Activated B cell treated with CpG ODN at 0.5 μM for 24 hours (primary cell): ENCODE results near the gene RIPOR3. TPM values are rescaled to one million over a fixed set of nuclear protein-coding genes. Genes with fewer than 3 reads are reported as not detected.

Experiments
- ATAC-seq: fragments of 200-7000 bp; cut with Tn5 transposase; one replicate; pipeline ENCODE4 v1.10.0; 2021; ENCODE audit warnings: low read depth, mild to moderate bottlenecking, moderate library complexity
- CTCF ChIA-PET: fragments of 350-600 bp; sonication (Branson Sonifier 250); formaldehyde crosslinking; loops from one replicate; lab custom pipeline; 2021; ENCODE audit warnings: antibody characterized with exemption; lab: Charles Lee
- POLR2A ChIA-PET: fragments of 350-600 bp; sonication (Branson Sonifier 250); formaldehyde crosslinking; loops from one replicate; lab custom pipeline; 2021; ENCODE audit warnings: antibody characterized with exemption; lab: Charles Lee
- DNase-seq: peaks from one replicate; pipeline ENCODE4 v3.0.0; 2022
- H3K27ac Mint-ChIP-seq: one replicate; pipeline ENCODE4 v1.8.0; 2020; ENCODE audit warnings: mixed read lengths
- H3K27me3 Mint-ChIP-seq: one replicate; pipeline ENCODE4 v1.8.0; 2021; ENCODE audit warnings: mixed read lengths
- H3K36me3 Mint-ChIP-seq: one replicate; pipeline ENCODE4 v1.8.0; 2021; ENCODE audit warnings: low read depth, mixed read lengths
- H3K4me1 Mint-ChIP-seq: one replicate; pipeline ENCODE4 v1.8.0; 2021; ENCODE audit warnings: mixed read lengths
- H3K4me3 Mint-ChIP-seq: one replicate; pipeline ENCODE4 v1.8.0; 2020; ENCODE audit warnings: mild to moderate bottlenecking, mixed read lengths
- H3K9me3 Mint-ChIP-seq: one replicate; pipeline ENCODE4 v1.8.0; 2020; ENCODE audit warnings: mixed read lengths
- intact Hi-C: fragments of 100-400 bp; cut with micrococcal nuclease; formaldehyde crosslinking; loops from one replicate; pipeline ENCODE4 v1.15.1; 2024
- total RNA-seq: library from RNA; stranded (reverse); gene quantifications from 2 replicates; pipeline ENCODE4 v1.2.3, GENCODE V29; 2022
- TF ChIP-seq, protein P1 (sequence below): fragments of 200-600 bp; IDR thresholded peaks from one replicate; pipeline ENCODE4 v1.8.0; 2022; ENCODE audit warnings: antibody characterized with exemption, mild to moderate bottlenecking

The RIPOR3 gene
- total RNA-seq, 1 donor from 2014 or later = not detected

DNA sequence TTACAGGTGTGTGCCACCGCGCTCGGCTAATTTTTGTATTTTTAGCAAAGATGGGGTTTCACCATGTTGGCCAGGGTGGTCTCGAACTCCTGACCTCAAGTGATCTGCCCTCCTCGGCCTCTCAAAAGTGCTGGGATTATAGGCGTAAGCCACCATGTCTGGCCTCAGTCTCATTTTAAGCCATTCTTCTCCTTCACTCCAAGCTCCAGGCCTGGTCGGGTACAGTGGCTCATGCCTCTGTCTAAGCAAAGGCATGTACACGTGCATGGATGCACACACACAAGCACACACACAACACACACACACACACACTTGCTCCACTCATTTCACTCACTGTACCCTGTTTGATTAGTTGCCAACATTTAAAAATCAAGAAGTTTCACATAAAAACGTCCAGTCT is 32.3 kb upstream of the RIPOR3 start:
- no peak overlapping the region for H3K27ac Mint-ChIP-seq
- ChIA-PET POLR2A (no interaction called here), CTCF (no interaction called here)
- intact Hi-C loops = no loop called here
- H3K4me1 Mint-ChIP-seq = no peaks in the 10 kb centered on the region
- H3K27me3 Mint-ChIP-seq = peaks cover 2% of the 10 kb centered on the region
- no peaks in the 10 kb centered on the region for H3K9me3 Mint-ChIP-seq
- ATAC-seq (no peak), DNase-seq (no peak)
- TF ChIP-seq, protein P1, sequence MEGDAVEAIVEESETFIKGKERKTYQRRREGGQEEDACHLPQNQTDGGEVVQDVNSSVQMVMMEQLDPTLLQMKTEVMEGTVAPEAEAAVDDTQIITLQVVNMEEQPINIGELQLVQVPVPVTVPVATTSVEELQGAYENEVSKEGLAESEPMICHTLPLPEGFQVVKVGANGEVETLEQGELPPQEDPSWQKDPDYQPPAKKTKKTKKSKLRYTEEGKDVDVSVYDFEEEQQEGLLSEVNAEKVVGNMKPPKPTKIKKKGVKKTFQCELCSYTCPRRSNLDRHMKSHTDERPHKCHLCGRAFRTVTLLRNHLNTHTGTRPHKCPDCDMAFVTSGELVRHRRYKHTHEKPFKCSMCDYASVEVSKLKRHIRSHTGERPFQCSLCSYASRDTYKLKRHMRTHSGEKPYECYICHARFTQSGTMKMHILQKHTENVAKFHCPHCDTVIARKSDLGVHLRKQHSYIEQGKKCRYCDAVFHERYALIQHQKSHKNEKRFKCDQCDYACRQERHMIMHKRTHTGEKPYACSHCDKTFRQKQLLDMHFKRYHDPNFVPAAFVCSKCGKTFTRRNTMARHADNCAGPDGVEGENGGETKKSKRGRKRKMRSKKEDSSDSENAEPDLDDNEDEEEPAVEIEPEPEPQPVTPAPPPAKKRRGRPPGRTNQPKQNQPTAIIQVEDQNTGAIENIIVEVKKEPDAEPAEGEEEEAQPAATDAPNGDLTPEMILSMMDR = no peak
- H3K36me3 Mint-ChIP-seq = no peaks in the 10 kb centered on the region
- no peak overlapping the region for H3K4me3 Mint-ChIP-seq

DNA sequence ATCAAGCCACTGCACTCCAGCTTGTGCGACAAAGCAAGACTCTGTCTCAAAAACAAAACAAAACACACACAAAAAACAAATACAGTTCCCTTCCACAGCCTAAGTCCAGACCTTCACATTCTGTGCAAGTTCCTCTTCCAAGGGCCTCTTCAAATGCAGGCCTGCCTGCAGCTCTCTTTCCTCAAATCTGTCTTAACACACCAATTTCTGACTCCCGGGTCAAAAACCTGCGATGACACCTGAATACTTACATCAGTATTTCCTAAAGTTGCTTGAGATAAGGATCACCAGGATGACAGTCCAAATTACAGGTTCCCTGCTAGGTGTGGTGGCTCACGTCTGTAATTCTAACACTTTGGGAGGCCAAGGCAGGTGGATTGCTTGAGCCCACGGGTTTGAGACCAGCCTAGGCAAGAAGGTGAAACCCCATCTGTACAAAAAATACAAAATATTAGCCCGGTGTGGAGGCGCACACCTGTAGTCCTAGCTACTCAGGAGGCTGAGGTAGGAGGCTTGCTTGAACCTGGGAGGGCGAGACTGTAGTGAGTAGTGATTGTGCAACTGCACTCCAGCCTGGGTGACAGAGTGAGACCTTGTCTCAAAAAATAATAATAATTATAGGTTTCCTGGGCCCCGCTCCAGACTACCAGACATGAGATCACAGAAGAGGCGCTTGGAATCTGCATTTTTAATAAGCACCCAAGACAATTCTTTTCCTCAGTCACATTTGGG is 31.2 kb upstream of the RIPOR3 start:
- no peak overlapping the region for H3K4me3 Mint-ChIP-seq
- ChIA-PET CTCF (no interaction called here), POLR2A (no interaction called here)
- H3K9me3 Mint-ChIP-seq = no peaks in the 10 kb centered on the region
- ATAC-seq (no peak), DNase-seq (no peak)
- H3K27me3 Mint-ChIP-seq = peaks cover 8% of the 10 kb centered on the region
- intact Hi-C loops = no loop called here
- no peak overlapping the region for H3K27ac Mint-ChIP-seq
- no peaks in the 10 kb centered on the region for H3K36me3 Mint-ChIP-seq
- H3K4me1 Mint-ChIP-seq = no peaks in the 10 kb centered on the region
- TF ChIP-seq, protein P1 = no peak

DNA sequence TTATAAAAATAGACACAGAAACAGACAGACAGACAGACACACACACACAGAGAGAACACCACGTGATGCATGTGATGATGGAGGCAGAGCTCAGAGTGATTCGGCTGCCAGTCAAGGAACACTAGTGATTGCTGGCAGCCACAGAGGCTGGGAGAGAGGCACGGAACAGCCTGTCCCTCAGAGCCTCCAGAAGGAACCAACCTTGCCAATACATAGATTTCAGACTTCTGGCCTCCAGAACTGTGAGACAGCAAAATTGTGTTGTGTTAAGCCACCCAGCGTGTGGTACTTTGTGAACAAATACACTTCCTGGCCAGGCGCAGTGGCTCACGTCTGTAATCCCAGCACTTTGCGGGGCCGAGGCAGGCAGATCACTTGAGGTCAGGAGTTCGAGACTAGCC is 30.5 kb upstream of the RIPOR3 start:
- ATAC-seq (no peak), DNase-seq (no peak)
- TF ChIP-seq, protein P1 = no peak
- ChIA-PET CTCF (no interaction called here), POLR2A (no interaction called here)
- Mint-ChIP-seq H3K4me3 (no peak overlapping the region), H3K9me3 (no peaks in the 10 kb centered on the region), H3K36me3 (no peaks in the 10 kb centered on the region), H3K27me3 (peaks cover 8% of the 10 kb centered on the region), H3K4me1 (no peaks in the 10 kb centered on the region), H3K27ac (no peak overlapping the region)
- intact Hi-C loops = no loop called here

DNA sequence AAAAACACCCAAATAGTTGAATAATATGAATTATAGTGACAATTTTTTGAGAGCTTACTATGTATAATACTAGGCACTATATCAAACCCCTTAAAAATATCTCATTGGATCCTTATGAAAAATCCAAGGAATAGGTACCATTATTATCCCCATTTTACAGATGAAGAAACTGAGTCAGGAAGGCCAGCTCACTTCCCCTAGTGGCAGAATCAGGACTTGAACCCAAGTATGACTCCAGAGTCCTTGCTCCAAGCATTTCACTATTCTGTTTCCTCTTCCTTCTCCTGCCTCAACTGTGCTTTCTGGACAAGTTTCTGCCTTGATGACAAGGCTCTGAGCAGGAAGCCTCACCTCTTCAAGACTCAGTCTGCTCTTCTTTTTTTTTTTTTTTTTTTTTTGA is 29.2 kb upstream of the RIPOR3 start:
- DNase-seq = no peak
- peaks cover 8% of the 10 kb centered on the region for H3K27me3 Mint-ChIP-seq
- no peaks in the 10 kb centered on the region for H3K9me3 Mint-ChIP-seq
- ATAC-seq = no peak
- intact Hi-C loops = no loop called here
- H3K4me1 Mint-ChIP-seq = no peaks in the 10 kb centered on the region
- TF ChIP-seq, protein P1 = no peak
- no peak overlapping the region for H3K4me3 Mint-ChIP-seq
- ChIA-PET POLR2A (no interaction called here), CTCF (no interaction called here)
- H3K27ac Mint-ChIP-seq = no peak overlapping the region
- no peaks in the 10 kb centered on the region for H3K36me3 Mint-ChIP-seq

DNA sequence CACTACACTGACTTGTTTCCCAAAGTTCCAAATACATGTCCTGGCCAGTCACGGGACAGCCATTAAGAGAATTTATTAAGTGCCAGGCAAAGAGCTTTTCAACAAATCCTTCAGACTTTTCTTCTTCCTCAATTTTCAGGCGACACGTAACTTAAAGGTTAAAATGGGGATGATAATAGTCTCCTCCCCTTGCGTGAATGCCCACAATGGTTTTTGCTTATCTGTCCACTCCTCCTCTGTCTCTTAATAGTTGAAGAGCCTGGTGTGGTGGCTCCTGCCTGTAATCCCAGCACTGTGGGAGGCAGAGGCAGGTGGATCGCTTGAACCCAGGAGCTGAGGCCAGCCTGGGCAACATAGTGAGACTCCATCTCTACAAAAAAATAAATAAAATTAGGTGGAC is 28.7 kb upstream of the RIPOR3 start:
- DNase-seq (no peak), ATAC-seq (no peak)
- TF ChIP-seq, protein P1 = no peak
- POLR2A ChIA-PET = no interaction called here
- H3K4me1 Mint-ChIP-seq = no peaks in the 10 kb centered on the region
- H3K27me3 Mint-ChIP-seq = peaks cover 8% of the 10 kb centered on the region
- CTCF ChIA-PET = no interaction called here
- H3K36me3 Mint-ChIP-seq = no peaks in the 10 kb centered on the region
- H3K27ac Mint-ChIP-seq = no peak overlapping the region
- intact Hi-C loops = no loop called here
- no peaks in the 10 kb centered on the region for H3K9me3 Mint-ChIP-seq
- no peak overlapping the region for H3K4me3 Mint-ChIP-seq
